Esophagus muscularis mucosa (tissue), 4 donors: Measurements from ENCODE around the gene SLC38A8.

Experiments
- CTCF ChIP-seq, 3 experiments: fragments of 200-600 bp in 2 of 3; fragments of 450-650 bp in 1 of 3; sonication (generic) in 2 of 3; IDR thresholded peaks; one replicate each; pipeline ENCODE4 v1.5.1; 2017 to 2019; ENCODE audit warnings: antibody characterized with exemption in 3 of 3, mild to moderate bottlenecking in 2 of 3, moderate library complexity in 1 of 3
- EP300 ChIP-seq: sonication (generic); formaldehyde crosslinking; IDR thresholded peaks from one replicate; pipeline ENCODE4 v1.6.1; 2017; ENCODE audit warnings: antibody characterized with exemption
- POLR2A ChIP-seq: fragments of 450-650 bp; IDR thresholded peaks from one replicate; pipeline ENCODE4 v1.6.1; 2017; ENCODE audit warnings: antibody characterized with exemption, moderate library complexity, mild to moderate bottlenecking, low read depth
- POLR2AphosphoS5 ChIP-seq, 2 donors: sonication (generic); formaldehyde crosslinking; IDR thresholded peaks; one replicate each; pipeline ENCODE4 v1.6.1; 2017; ENCODE audit warnings: antibody characterized with exemption in 2 of 2

- TF ChIP-seq POLR2AphosphoS5 (IDR thresholded peaks at IDR 0.05) (no peak), POLR2A (no peak), CTCF (IDR thresholded peaks at IDR 0.05) (no peak), EP300 (no peak)
Observed at GRCh38 chr16:83994703-83995102, 47.9 kb downstream of the SLC38A8 start.
